Activated naive CD8-positive, alpha-beta T cell treated with anti-CD3 and anti-CD28 coated beads, Interleukin-2, amount 10 ng/mL, durations not matched to agents 7 days and 5 days (primary cell): ENCODE results near the gene RTBDN. TPM values are rescaled to one million over a fixed set of nuclear protein-coding genes. Genes with fewer than 3 reads are reported as not detected.
"Not testable (repeated sequence)": the region's sequence is repeated elsewhere in the genome, so short reads cannot be mapped to it uniquely, and the experiment has no call there.

ENCODE experiments used
- ATAC-seq: fragments of 150-1000 bp; cut with Tn5 transposase; one replicate; pipeline ENCODE4 v1.10.0; 2021; ENCODE audit warnings: low read depth, moderate library complexity
- POLR2A ChIA-PET: fragments of 350-600 bp; sonication (Branson Sonifier 250); formaldehyde crosslinking; loops from one replicate; lab custom pipeline; 2021; ENCODE audit warnings: antibody characterized with exemption; lab: Charles Lee
- DNase-seq: peaks from one replicate; pipeline ENCODE4 v3.0.0; 2021
- H3K27ac Mint-ChIP-seq: one replicate; pipeline ENCODE4 v1.8.0; 2022; ENCODE audit warnings: mild to moderate bottlenecking, mixed read lengths
- H3K27me3 Mint-ChIP-seq: one replicate; pipeline ENCODE4 v1.8.0; 2022; ENCODE audit warnings: mild to moderate bottlenecking, moderate library complexity, mixed read lengths
- H3K36me3 Mint-ChIP-seq: one replicate; pipeline ENCODE4 v1.8.0; 2021; ENCODE audit warnings: mild to moderate bottlenecking, mixed read lengths
- H3K4me1 Mint-ChIP-seq: one replicate; pipeline ENCODE4 v1.8.0; 2021; ENCODE audit warnings: mixed read lengths
- H3K4me3 Mint-ChIP-seq: one replicate; pipeline ENCODE4 v1.8.0; 2022; ENCODE audit warnings: mild to moderate bottlenecking, moderate library complexity, mixed read lengths
- H3K9me3 Mint-ChIP-seq: one replicate; pipeline ENCODE4 v1.8.0; 2021; ENCODE audit warnings: mixed read lengths
- total RNA-seq, 2 experiments: library from RNA; stranded (reverse); gene quantifications; one replicate each; pipeline ENCODE4 v1.2.3, GENCODE V29; 2021

RTBDN gene
- total RNA-seq, 2 experiments from 2014 or later = not detected

DNA sequence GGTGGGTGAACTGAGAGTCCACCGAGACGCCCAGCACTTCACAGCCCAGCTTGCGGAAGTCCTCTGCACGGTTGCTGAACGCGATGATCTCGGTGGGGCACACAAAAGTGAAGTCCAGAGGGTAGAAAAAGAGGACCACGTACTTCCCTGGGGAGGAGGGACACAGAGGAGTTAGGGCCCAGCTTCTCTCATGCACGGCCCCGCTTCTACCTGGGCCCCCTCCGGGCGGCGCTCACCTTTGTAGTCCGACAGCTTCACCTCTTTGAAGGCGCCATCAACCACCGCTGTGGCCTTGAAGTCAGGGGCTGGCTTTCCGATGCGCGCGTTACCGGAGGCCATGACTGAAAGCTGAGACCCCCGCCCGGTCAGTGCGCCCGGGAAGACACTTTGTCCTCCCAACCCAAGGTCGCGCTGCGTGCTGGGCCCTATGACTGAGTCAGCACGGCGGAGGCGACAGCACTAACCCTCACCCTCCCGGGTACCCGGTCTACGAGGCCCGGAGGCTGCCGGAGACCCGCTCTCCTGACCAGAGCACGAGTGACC, 33.4 kb downstream of the RTBDN start:
- DNase-seq (no peak), ATAC-seq (peak; percentile 17)
- peaks cover 2% of the 10 kb centered on the region for H3K36me3 Mint-ChIP-seq
- peak overlapping the region; percentile 90 for H3K4me3 Mint-ChIP-seq
- peak overlapping the region; percentile 81 for H3K27ac Mint-ChIP-seq
- POLR2A ChIA-PET = interaction anchor here (0.6 to 2.9 kb wide), 9 partner anchors 8 to 351 kb away, joined by 3 to 25 read pairs (median 4); partner anchors contain the start of gene JUNB
- H3K27me3 Mint-ChIP-seq = no peaks in the 10 kb centered on the region
- no peaks in the 10 kb centered on the region for H3K9me3 Mint-ChIP-seq
- H3K4me1 Mint-ChIP-seq = peaks cover 23% of the 10 kb centered on the region

- DNase-seq (no peak), ATAC-seq (no peak)
- Mint-ChIP-seq H3K27ac (no peak overlapping the region), H3K4me3 (peak overlapping the region; percentile 90), H3K9me3 (no peaks in the 10 kb centered on the region), H3K36me3 (peaks cover 2% of the 10 kb centered on the region), H3K4me1 (peaks cover 25% of the 10 kb centered on the region), H3K27me3 (no peaks in the 10 kb centered on the region)
- POLR2A ChIA-PET = interaction anchor here (0.6 to 2.9 kb wide), 7 partner anchors 9 to 352 kb away, joined by 3 to 25 read pairs (median 4); partner anchors contain the start of gene JUNB
Observed at GRCh38 chr19:12800466-12800770, 34.0 kb downstream of the RTBDN start.

DNA sequence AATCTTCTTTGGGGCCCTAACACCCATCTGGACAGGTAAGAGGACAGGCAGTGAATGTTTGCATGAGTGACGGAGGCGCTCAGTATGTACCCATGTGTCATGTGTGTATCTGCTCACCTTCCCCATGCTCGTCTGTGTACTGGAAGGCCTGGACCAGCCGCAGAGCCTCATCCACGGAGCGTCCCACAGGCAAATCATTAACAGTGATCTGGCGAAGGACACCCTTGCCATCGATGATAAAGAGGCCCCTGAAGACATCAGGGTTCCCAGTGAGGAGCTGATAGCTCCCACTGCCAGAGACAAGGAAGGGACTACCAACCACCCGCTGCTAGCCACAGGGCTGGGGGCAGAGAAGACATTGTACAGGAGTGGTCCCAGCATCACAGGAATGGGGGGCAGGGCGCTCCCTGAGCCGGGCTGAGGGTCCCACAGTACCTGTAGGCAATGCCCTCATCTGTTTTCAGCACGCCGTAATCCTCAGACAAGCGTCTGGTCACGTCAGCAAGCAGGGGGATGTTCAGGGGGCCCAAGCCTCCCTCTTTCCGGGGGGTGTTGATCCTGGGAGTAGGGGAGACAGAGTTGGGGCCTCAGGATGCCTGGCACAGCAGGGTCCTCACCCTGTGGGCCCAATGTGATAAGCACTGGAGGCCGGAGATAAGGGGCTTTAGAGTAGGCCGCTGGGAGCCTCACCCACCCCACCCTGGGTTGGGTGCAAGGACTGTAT, 34.5 kb downstream of the RTBDN start:
- peaks cover 2% of the 10 kb centered on the region for H3K36me3 Mint-ChIP-seq
- DNase-seq = no peak
- no peaks in the 10 kb centered on the region for H3K27me3 Mint-ChIP-seq
- H3K27ac Mint-ChIP-seq = no peak overlapping the region
- H3K9me3 Mint-ChIP-seq = no peaks in the 10 kb centered on the region
- H3K4me1 Mint-ChIP-seq = peaks cover 26% of the 10 kb centered on the region
- ATAC-seq = no peak
- H3K4me3 Mint-ChIP-seq = peak overlapping the region; percentile 90
- POLR2A ChIA-PET = interaction anchor here (0.6 to 9.6 kb wide), 5 partner anchors 8 to 78 kb away, joined by 3 to 361 read pairs (median 10); partner anchors contain the start of gene JUNB

GRCh38 chr19:12797607-12798006, 36.8 kb downstream of the RTBDN start:
- not testable (repeated sequence) for H3K36me3 Mint-ChIP-seq, ATAC-seq, H3K4me3 Mint-ChIP-seq, H3K27ac Mint-ChIP-seq, DNase-seq, H3K27me3 Mint-ChIP-seq, H3K9me3 Mint-ChIP-seq
- H3K4me1 Mint-ChIP-seq = peaks cover 33% of the 10 kb centered on the region
- POLR2A ChIA-PET = interaction anchor here (0.6 to 9.6 kb wide), 2 partner anchors 18 to 82 kb away, joined by 4 to 361 read pairs; no protein-coding TSS in a partner anchor

GRCh38 chr19:12797141-12797587, 37.2 kb downstream of the RTBDN start:
- DNase-seq (no peak), ATAC-seq (no peak)
- POLR2A ChIA-PET = interaction anchor here (0.6 to 9.6 kb wide), 5 partner anchors 17 to 81 kb away, joined by 3 to 361 read pairs (median 4); no protein-coding TSS in a partner anchor
- Mint-ChIP-seq H3K9me3 (no peaks in the 10 kb centered on the region), H3K27ac (no peak overlapping the region), H3K27me3 (no peaks in the 10 kb centered on the region), H3K36me3 (peaks cover 4% of the 10 kb centered on the region), H3K4me1 (peaks cover 29% of the 10 kb centered on the region), H3K4me3 (no peak overlapping the region)

- peak overlapping the region; percentile 82 for H3K27ac Mint-ChIP-seq
- H3K4me1 Mint-ChIP-seq = peaks cover 28% of the 10 kb centered on the region
- H3K36me3 Mint-ChIP-seq = peaks cover 4% of the 10 kb centered on the region
- no peaks in the 10 kb centered on the region for H3K27me3 Mint-ChIP-seq
- peak overlapping the region; percentile 79 for H3K4me3 Mint-ChIP-seq
- POLR2A ChIA-PET = interaction anchor here (0.6 to 9.6 kb wide), 8 partner anchors 10 to 80 kb away, joined by 3 to 361 read pairs (median 4); partner anchors contain the start of gene RNASEH2A
- DNase-seq = peak; percentile 80
- no peak for ATAC-seq
- no peaks in the 10 kb centered on the region for H3K9me3 Mint-ChIP-seq
Observed at GRCh38 chr19:12796146-12797071, 38.0 kb downstream of the RTBDN start.

DNA sequence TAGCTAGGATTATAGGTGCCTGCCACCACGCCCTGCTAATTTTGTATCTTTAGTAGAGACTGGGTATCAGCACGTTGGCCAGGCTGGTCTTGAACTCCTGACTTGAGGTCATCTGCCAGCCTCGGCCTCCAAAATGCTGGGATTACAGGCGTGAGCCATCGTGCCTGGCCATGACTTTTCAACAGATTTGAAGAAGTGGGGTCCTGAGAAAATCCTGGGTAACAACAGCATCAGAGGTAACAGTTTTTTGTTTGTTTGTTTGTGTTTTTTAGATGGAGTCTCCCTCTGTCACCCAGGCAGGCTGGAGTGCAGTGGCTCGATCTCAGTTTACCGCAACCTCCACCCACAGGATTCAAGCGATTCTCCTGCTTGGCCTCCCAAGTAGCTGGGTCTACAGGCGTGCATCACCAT, 39.4 kb downstream of the RTBDN start:
- Mint-ChIP-seq H3K27me3 (no peaks in the 10 kb centered on the region), H3K9me3 (no peaks in the 10 kb centered on the region), H3K4me3 (peak overlapping the region; percentile 76), H3K4me1 (peaks cover 32% of the 10 kb centered on the region), H3K27ac (peak overlapping the region; percentile 87), H3K36me3 (peaks cover 1% of the 10 kb centered on the region)
- ATAC-seq (no peak), DNase-seq (no peak)
- POLR2A ChIA-PET = interaction anchor here (0.6 to 9.6 kb wide), 5 partner anchors 15 to 352 kb away, joined by 3 to 361 read pairs (median 11); no protein-coding TSS in a partner anchor

DNA sequence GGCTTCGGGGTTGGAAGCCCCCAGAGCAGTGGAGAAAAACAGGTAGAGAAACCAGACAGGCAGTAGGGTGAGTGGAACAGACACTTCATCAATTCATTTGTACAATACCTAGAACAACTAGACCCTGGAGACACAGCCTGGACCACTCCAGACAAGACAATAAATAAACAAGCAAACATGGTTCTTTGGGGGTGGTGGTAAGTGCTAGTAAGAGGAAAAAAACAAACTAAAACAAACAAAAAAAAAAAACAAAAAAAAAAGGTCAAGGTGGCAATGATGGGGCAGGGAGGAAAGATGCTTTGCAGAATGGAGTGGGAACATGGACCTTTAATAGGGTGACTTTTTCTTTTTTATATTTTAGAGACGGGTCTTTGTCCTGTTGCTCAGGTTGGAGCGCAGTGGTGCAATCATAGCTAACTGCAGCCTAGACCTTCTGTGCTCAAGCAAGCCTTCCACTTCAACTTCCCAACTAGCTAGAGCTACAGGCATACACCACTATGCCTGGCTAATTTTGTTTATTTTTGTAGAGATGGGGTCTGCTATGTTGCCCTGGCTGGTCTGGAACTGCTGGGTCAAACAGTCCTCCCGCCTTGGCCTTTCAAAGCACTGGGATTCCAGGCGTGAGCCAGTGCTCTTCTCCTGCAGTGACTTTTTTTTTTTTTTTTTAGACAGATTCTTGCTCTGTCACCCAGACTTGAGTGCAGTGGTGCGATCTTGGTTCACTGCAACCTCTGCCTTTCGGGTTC, 40.0 kb downstream of the RTBDN start:
- peaks cover 1% of the 10 kb centered on the region for H3K36me3 Mint-ChIP-seq
- peak overlapping the region; percentile 87 for H3K27ac Mint-ChIP-seq
- peak overlapping the region; percentile 76 for H3K4me3 Mint-ChIP-seq
- H3K9me3 Mint-ChIP-seq = no peaks in the 10 kb centered on the region
- H3K27me3 Mint-ChIP-seq = no peaks in the 10 kb centered on the region
- POLR2A ChIA-PET = interaction anchor here (0.6 to 9.6 kb wide), 9 partner anchors 15 to 353 kb away, joined by 3 to 361 read pairs (median 10); partner anchors contain the start of gene GET3
- DNase-seq = no peak
- H3K4me1 Mint-ChIP-seq = peaks cover 30% of the 10 kb centered on the region
- ATAC-seq = no peak

- peak overlapping the region; percentile 94 for H3K4me3 Mint-ChIP-seq
- H3K36me3 Mint-ChIP-seq = peaks cover 1% of the 10 kb centered on the region
- no peaks in the 10 kb centered on the region for H3K9me3 Mint-ChIP-seq
- peaks cover 35% of the 10 kb centered on the region for H3K4me1 Mint-ChIP-seq
- no peaks in the 10 kb centered on the region for H3K27me3 Mint-ChIP-seq
- peak overlapping the region; percentile 96 for H3K27ac Mint-ChIP-seq
- DNase-seq (peak; percentile 97), ATAC-seq (peak; percentile 28)
- POLR2A ChIA-PET = interaction anchor here (0.6 to 9.6 kb wide), 16 partner anchors 8 to 172 kb away, joined by 3 to 361 read pairs (median 12); partner anchors contain the start of genes DHPS, GET3, PRDX2 and RNASEH2A
Observed at GRCh38 chr19:12793290-12794195, 40.8 kb downstream of the RTBDN start.

GRCh38 chr19:12792853-12793289, 41.5 kb downstream of the RTBDN start:
- Mint-ChIP-seq H3K9me3 (no peaks in the 10 kb centered on the region), H3K27ac (peak overlapping the region; percentile 96), H3K4me3 (peak overlapping the region; percentile 94), H3K36me3 (peaks cover 1% of the 10 kb centered on the region), H3K4me1 (peaks cover 37% of the 10 kb centered on the region), H3K27me3 (no peaks in the 10 kb centered on the region)
- no peak for DNase-seq
- ATAC-seq = no peak
- POLR2A ChIA-PET = interaction anchor here (0.6 to 9.6 kb wide), 21 partner anchors 8 to 566 kb away, joined by 3 to 361 read pairs (median 7); partner anchors contain the start of genes DHPS, GET3, PRDX2 and RNASEH2A
